Panc1 (cell line): ENCODE data around the gene PDE4B. TPM values are rescaled to one million over a fixed set of nuclear protein-coding genes. Genes with fewer than 3 reads are reported as not detected.

Source experiments
- ATAC-seq: fragments of 200-7000 bp; cut with Tn5 transposase; 2 replicates; pipeline ENCODE4 v1.9.1; 2020; ENCODE audit warnings: mild to moderate bottlenecking, moderate library complexity
- BruUV-seq: library from RNA; stranded (reverse); fragments of 400-500 nt; replicated peaks from 2 replicates; lab custom pipeline; 2021; lab: Mats Ljungman, UMichigan
- CTCF ChIA-PET: fragments of 300-600 bp; sonication (Branson Sonifier 250); formaldehyde crosslinking; loops from one replicate; lab custom pipeline; 2022; ENCODE audit warnings: antibody characterized with exemption; lab: Charles Lee
- POLR2A ChIA-PET: fragments of 300-600 bp; sonication (Branson Sonifier 250); formaldehyde crosslinking; loops from one replicate; lab custom pipeline; 2022; ENCODE audit warnings: antibody characterized with exemption; lab: Charles Lee
- DNase-seq: peaks from one replicate; pipeline ENCODE4 v3.0.0-alpha.2; 2010; ENCODE audit warnings: low read depth, low spot score
- H3K27ac ChIP-seq: 2 replicates; pipeline ENCODE4 v1.5.1; 2011; ENCODE audit warnings: mild to moderate bottlenecking, low read length, inconsistent platforms
- H3K27me3 ChIP-seq: fragments of 200-500 bp; sonication (Bioruptor generic); 2 replicates; pipeline ENCODE4 v1.6.0; 2014; ENCODE audit warnings: low read length, inconsistent platforms; ENCODE audit not compliant: control insufficient read depth, insufficient read depth
- H3K36me3 ChIP-seq: fragments of 200-500 bp; sonication (Bioruptor generic); 2 replicates; pipeline ENCODE4 v1.5.1; 2014; ENCODE audit warnings: inconsistent platforms, mild to moderate bottlenecking, low read length, moderate library complexity; ENCODE audit not compliant: control insufficient read depth, insufficient read depth
- H3K4me1 ChIP-seq: 2 replicates; pipeline ENCODE4 v1.5.1; 2011; ENCODE audit warnings: inconsistent platforms, mild to moderate bottlenecking, low read length, moderate library complexity; ENCODE audit not compliant: control insufficient read depth, insufficient read depth
- H3K4me3 ChIP-seq, 2 experiments: 2 replicates each; pipeline ENCODE4 v1.5.1; 2011 to 2012; ENCODE audit warnings: low read depth in 2 of 2, low read length in 2 of 2, mild to moderate bottlenecking in 2 of 2, inconsistent platforms in 1 of 2, moderate library complexity in 1 of 2
- H3K9me3 ChIP-seq: fragments of 200-500 bp; sonication (Bioruptor generic); 2 replicates; pipeline ENCODE4 v1.5.1; 2014; ENCODE audit warnings: low read depth, mild to moderate bottlenecking, inconsistent platforms, low read length, moderate library complexity; ENCODE audit not compliant: control insufficient read depth, insufficient read depth
- POLR2AphosphoS5 ChIP-seq: IDR thresholded peaks from 2 replicates; pipeline ENCODE4 v1.6.1; 2012; ENCODE audit warnings: mild to moderate bottlenecking, low read depth, low read length, moderate library complexity
- REST ChIP-seq, 2 experiments: IDR thresholded peaks; 2 replicates each; pipeline ENCODE4 v1.6.1; 2011 to 2012; ENCODE audit warnings: low read depth in 2 of 2, control low read depth in 1 of 2, low read length in 1 of 2, mild to moderate bottlenecking in 1 of 2, moderate library complexity in 1 of 2; ENCODE audit not compliant: insufficient read depth in 1 of 2
- SIN3A ChIP-seq: IDR thresholded peaks from 2 replicates; pipeline ENCODE4 v1.6.1; 2012; ENCODE audit warnings: low read depth, mild to moderate bottlenecking, low read length, moderate library complexity, borderline replicate concordance; ENCODE audit not compliant: insufficient read depth
- TCF7L2 ChIP-seq: IDR thresholded peaks from 2 replicates; pipeline ENCODE4 v1.6.1; 2011; ENCODE audit warnings: mild to moderate bottlenecking, low read depth, low read length, inconsistent platforms
- in situ Hi-C: cut with HindIII; loops from 2 replicates; pipeline ENCODE4 v1.10.0; 2016; ENCODE audit warnings: low sequenced_read_pairs, low pct_unique_long_range_greater_than_20kb
- intact Hi-C: fragments of 100-400 bp; cut with micrococcal nuclease; formaldehyde crosslinking; loops from one replicate; pipeline ENCODE4 v1.10.0; 2022; ENCODE audit not compliant: unreplicated experiment
- total RNA-seq: library from RNA; stranded (reverse); gene quantifications from one replicate; pipeline ENCODE4 v1.2.1, GENCODE V29; 2021; ENCODE audit not compliant: unreplicated experiment
- TF ChIP-seq, protein P1 (sequence below): fragments of 450-650 bp; IDR thresholded peaks from 2 replicates; pipeline ENCODE4 v1.5.1; 2017; ENCODE audit warnings: mild to moderate bottlenecking

PDE4B gene
- total RNA-seq, 1 experiment from 2014 or later, result 0.26 TPM

DNA sequence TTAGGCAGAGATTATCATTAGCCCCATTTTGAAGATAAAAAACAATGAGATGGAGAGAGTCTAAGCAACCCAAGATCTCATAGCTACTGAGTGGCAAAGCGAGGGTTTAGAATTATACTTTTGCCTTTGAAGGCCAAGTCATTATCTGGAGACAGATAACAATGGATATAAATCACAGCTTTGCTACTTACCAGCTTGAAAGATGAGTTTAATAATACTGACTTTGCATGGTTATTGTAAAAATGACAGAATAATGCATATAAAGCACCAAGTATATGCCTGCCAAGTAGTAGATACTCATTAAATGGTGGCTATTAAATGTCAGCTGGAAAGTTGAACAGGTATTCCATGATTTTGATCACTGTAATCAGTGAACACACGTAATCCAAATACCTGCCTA lies 499.6 kb downstream of the PDE4B start:
- no peaks in the 10 kb centered on the region for H3K9me3 ChIP-seq
- no peak for ATAC-seq
- no peak overlapping the region for H3K27ac ChIP-seq
- DNase-seq, result no peak
- H3K27me3 ChIP-seq, result no peaks in the 10 kb centered on the region
- no TSS peak for BruUV-seq
- H3K4me1 ChIP-seq, result no peaks in the 10 kb centered on the region
- intact Hi-C loops, result no loop called here
- in situ Hi-C loops, result no loop called here
- no peak overlapping the region for H3K4me3 ChIP-seq
- ChIA-PET CTCF (no interaction called here), POLR2A (no interaction called here)
- no peaks in the 10 kb centered on the region for H3K36me3 ChIP-seq
- no peak for TF ChIP-seq REST (IDR thresholded peaks at IDR 0.05; ENCODE audit: insufficient read depth in 1 of 2, low read depth in 2 of 2, low read length in 1 of 2)
- TF ChIP-seq SIN3A, result no peak
- no peak for TF ChIP-seq TCF7L2
- TF ChIP-seq, protein P1, sequence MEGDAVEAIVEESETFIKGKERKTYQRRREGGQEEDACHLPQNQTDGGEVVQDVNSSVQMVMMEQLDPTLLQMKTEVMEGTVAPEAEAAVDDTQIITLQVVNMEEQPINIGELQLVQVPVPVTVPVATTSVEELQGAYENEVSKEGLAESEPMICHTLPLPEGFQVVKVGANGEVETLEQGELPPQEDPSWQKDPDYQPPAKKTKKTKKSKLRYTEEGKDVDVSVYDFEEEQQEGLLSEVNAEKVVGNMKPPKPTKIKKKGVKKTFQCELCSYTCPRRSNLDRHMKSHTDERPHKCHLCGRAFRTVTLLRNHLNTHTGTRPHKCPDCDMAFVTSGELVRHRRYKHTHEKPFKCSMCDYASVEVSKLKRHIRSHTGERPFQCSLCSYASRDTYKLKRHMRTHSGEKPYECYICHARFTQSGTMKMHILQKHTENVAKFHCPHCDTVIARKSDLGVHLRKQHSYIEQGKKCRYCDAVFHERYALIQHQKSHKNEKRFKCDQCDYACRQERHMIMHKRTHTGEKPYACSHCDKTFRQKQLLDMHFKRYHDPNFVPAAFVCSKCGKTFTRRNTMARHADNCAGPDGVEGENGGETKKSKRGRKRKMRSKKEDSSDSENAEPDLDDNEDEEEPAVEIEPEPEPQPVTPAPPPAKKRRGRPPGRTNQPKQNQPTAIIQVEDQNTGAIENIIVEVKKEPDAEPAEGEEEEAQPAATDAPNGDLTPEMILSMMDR, result no peak
- TF ChIP-seq POLR2AphosphoS5, result no peak

DNA sequence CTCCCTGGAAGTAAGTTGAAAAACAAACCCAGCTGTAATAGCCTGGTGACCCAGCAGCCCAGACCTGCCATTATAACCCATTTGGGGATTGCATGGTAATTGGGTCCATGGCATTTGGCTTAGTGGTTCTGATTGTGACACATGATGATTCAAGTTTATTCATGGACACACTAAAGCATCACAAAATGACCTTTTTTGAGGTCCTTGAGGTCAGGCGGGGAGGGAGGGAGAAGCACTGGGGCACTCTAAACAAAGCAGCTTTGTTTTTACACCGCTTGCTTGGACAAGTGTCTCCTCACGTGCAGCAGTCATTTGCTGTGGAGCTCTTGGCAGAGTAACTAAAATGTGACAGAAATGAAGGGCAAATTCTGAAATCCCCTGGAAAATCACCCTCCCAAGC lies 500.2 kb downstream of the PDE4B start:
- no peak for TF ChIP-seq POLR2AphosphoS5
- TF ChIP-seq, protein P1, result no peak
- no peak for TF ChIP-seq REST (IDR thresholded peaks at IDR 0.05; ENCODE audit: insufficient read depth in 1 of 2, low read depth in 2 of 2, low read length in 1 of 2)
- no peak for TF ChIP-seq SIN3A
- no peak for TF ChIP-seq TCF7L2
- ChIA-PET POLR2A (interaction anchor here (0.6 kb wide), 1 partner anchor 1360 kb away, joined by 4 read pairs; no protein-coding TSS in a partner anchor), CTCF (no interaction called here)
- H3K9me3 ChIP-seq, result no peaks in the 10 kb centered on the region
- H3K27ac ChIP-seq, result no peak overlapping the region
- no peaks in the 10 kb centered on the region for H3K36me3 ChIP-seq
- ATAC-seq, result no peak
- in situ Hi-C loops, result no loop called here
- H3K4me1 ChIP-seq, result no peaks in the 10 kb centered on the region
- DNase-seq, result no peak
- no peaks in the 10 kb centered on the region for H3K27me3 ChIP-seq
- H3K4me3 ChIP-seq, result no peak overlapping the region
- BruUV-seq, result no TSS peak
- intact Hi-C loops, result no loop called here
